ENCODE results near the gene GLYR1.
A peak's percentile ranks its signal among the peaks of the same experiment; 100 is the strongest.

Gene GLYR1

GRCh38 chr16:4846503-4846900, 586 bp downstream of the GLYR1 start:
- DNase-seq, result peak; percentile 60

GRCh38 chr16:4840984-4841383, 6.1 kb downstream of the GLYR1 start:
- no peak for DNase-seq

- no peak for DNase-seq
Observed at GRCh38 chr16:4839942-4840341, 7.1 kb downstream of the GLYR1 start.

- no peak for DNase-seq
Observed at GRCh38 chr16:4837733-4838501, 9.2 kb downstream of the GLYR1 start.

- DNase-seq, result no peak
Observed at GRCh38 chr16:4836727-4837126, 10.4 kb downstream of the GLYR1 start.

GRCh38 chr16:4833584-4833983, 13.5 kb downstream of the GLYR1 start:
- no peak for DNase-seq

- no peak for DNase-seq
Observed at GRCh38 chr16:4832698-4833343, 14.3 kb downstream of the GLYR1 start.

GRCh38 chr16:4831616-4832015, 15.5 kb downstream of the GLYR1 start:
- DNase-seq, result no peak

GRCh38 chr16:4830408-4830807, 16.7 kb downstream of the GLYR1 start:
- DNase-seq, result no peak

- no peak for DNase-seq
Observed at GRCh38 chr16:4828567-4829321, 18.3 kb downstream of the GLYR1 start.

GRCh38 chr16:4826980-4827379, 20.1 kb downstream of the GLYR1 start:
- no peak for DNase-seq

- peak; percentile 88 for DNase-seq
Observed at GRCh38 chr16:4826526-4826925, 20.6 kb downstream of the GLYR1 start.

- DNase-seq, result peak; percentile 95
Observed at GRCh38 chr16:4825196-4825595, 21.9 kb downstream of the GLYR1 start.

GRCh38 chr16:4820652-4821051, 26.4 kb downstream of the GLYR1 start:
- DNase-seq, result no peak

GRCh38 chr16:4814542-4815173, 32.4 kb downstream of the GLYR1 start:
- no peak for DNase-seq

GRCh38 chr16:4814046-4814445, 33.0 kb downstream of the GLYR1 start:
- DNase-seq, result no peak

GRCh38 chr16:4813251-4814003, 33.7 kb downstream of the GLYR1 start:
- no peak for DNase-seq

- no peak for DNase-seq
Observed at GRCh38 chr16:4811773-4812172, 35.3 kb downstream of the GLYR1 start.

GRCh38 chr16:4811242-4811641, 35.8 kb downstream of the GLYR1 start:
- DNase-seq, result no peak

GRCh38 chr16:4806280-4806679, 40.8 kb downstream of the GLYR1 start:
- DNase-seq, result no peak

GRCh38 chr16:4805231-4805630, 41.9 kb downstream of the GLYR1 start:
- DNase-seq, result no peak

- no peak for DNase-seq
Observed at GRCh38 chr16:4803898-4804762, 43.0 kb downstream of the GLYR1 start.
